Suprapubic skin (tissue), 4 donors: ENCODE data around the gene PACRG. TPM values are rescaled to one million over a fixed set of nuclear protein-coding genes. Genes with fewer than 3 reads are reported as not detected.

Experiments used
- DNase-seq, 2 donors: peaks; one replicate each; pipeline ENCODE4 v3.0.0-alpha.2; 2019; ENCODE audit warnings: low spot score in 2 of 2
- H3K27ac ChIP-seq: fragments of 200-600 bp; sonication (generic); one replicate; pipeline ENCODE4 v1.5.1; 2019
- H3K27me3 ChIP-seq: fragments of 200-600 bp; sonication (generic); one replicate; pipeline ENCODE4 v1.5.1; 2019
- H3K36me3 ChIP-seq: fragments of 200-600 bp; sonication (generic); one replicate; pipeline ENCODE4 v1.5.1; 2019
- H3K4me1 ChIP-seq: fragments of 200-600 bp; sonication (generic); one replicate; pipeline ENCODE4 v1.5.1; 2019
- H3K4me3 ChIP-seq: fragments of 200-600 bp; sonication (generic); one replicate; pipeline ENCODE4 v1.5.1; 2019; ENCODE audit warnings: mild to moderate bottlenecking
- H3K9me3 ChIP-seq: fragments of 200-600 bp; sonication (generic); one replicate; pipeline ENCODE4 v1.5.1; 2019
- CTCF ChIP-seq, 2 donors: fragments of 200-600 bp in 1 of 2; fragments of 450-650 bp in 1 of 2; sonication (generic) in 1 of 2; IDR thresholded peaks; one replicate each; pipeline ENCODE4 v1.5.1; 2016 to 2019; ENCODE audit warnings: antibody characterized with exemption in 2 of 2, mild to moderate bottlenecking in 1 of 2, moderate library complexity in 1 of 2
- EP300 ChIP-seq: sonication (generic); formaldehyde crosslinking; IDR thresholded peaks from one replicate; pipeline ENCODE4 v1.6.1; 2017; ENCODE audit warnings: antibody characterized with exemption
- POLR2A ChIP-seq, 2 donors: fragments of 450-650 bp; IDR thresholded peaks; one replicate each; pipeline ENCODE4 v1.6.1; 2017; ENCODE audit warnings: antibody characterized with exemption in 2 of 2, mild to moderate bottlenecking in 2 of 2, moderate library complexity in 2 of 2
- POLR2AphosphoS5 ChIP-seq, 3 donors: sonication (generic); formaldehyde crosslinking; IDR thresholded peaks; one replicate each; pipeline ENCODE4 v1.6.1; 2017; ENCODE audit warnings: antibody characterized with exemption in 3 of 3
- WGBS: methylation state at CpG from one replicate; pipeline ENCODE4 v1.1.5; 2018; 5-methylcytosine and 5-hydroxymethylcytosine counted together
- total RNA-seq, 4 donors: library from RNA; depleted of rRNA; stranded (reverse); fragments of >200 nt; gene quantifications; one replicate each; pipeline ENCODE4 v1.1.0, GENCODE V29; 2016

PACRG gene
- total RNA-seq, 4 donors from 2014 or later, result 1.1 to 2.3 (median 2.0) TPM

- Histone ChIP-seq H3K4me3 (no peak overlapping the region), H3K4me1 (no peaks in the 10 kb centered on the region), H3K27me3 (no peaks in the 10 kb centered on the region), H3K27ac (no peak overlapping the region), H3K36me3 (no peaks in the 10 kb centered on the region), H3K9me3 (no peaks in the 10 kb centered on the region)
- TF ChIP-seq EP300 (no peak), POLR2A (IDR thresholded peaks at IDR 0.05) (no peak), POLR2AphosphoS5 (IDR thresholded peaks at IDR 0.05) (no peak), CTCF (IDR thresholded peaks at IDR 0.05) (no peak)
- WGBS, result 96% methylated on average over 44 of the region's 44 CpGs
- DNase-seq, result no peak
Observed at GRCh38 chr6:163310096-163310972, 582.6 kb downstream of the PACRG start.

GRCh38 chr6:163310973-163311383 lies 583.2 kb downstream of the PACRG start:
- Histone ChIP-seq H3K4me3 (no peak overlapping the region), H3K36me3 (no peaks in the 10 kb centered on the region), H3K27ac (no peak overlapping the region), H3K9me3 (no peaks in the 10 kb centered on the region), H3K27me3 (no peaks in the 10 kb centered on the region), H3K4me1 (no peaks in the 10 kb centered on the region)
- TF ChIP-seq POLR2A (IDR thresholded peaks at IDR 0.05) (no peak), POLR2AphosphoS5 (IDR thresholded peaks at IDR 0.05) (no peak), EP300 (no peak), CTCF (IDR thresholded peaks at IDR 0.05) (no peak)
- WGBS, result 86% methylated on average over 2 of the region's 2 CpGs
- DNase-seq, result no peak

- TF ChIP-seq EP300 (no peak), POLR2AphosphoS5 (IDR thresholded peaks at IDR 0.05) (no peak), POLR2A (IDR thresholded peaks at IDR 0.05) (no peak), CTCF (IDR thresholded peaks at IDR 0.05) (no peak)
- no peaks in the 10 kb centered on the region for H3K9me3 ChIP-seq
- no peak overlapping the region for H3K27ac ChIP-seq
- 95% methylated on average over 3 of the region's 3 CpGs for WGBS
- H3K27me3 ChIP-seq, result no peaks in the 10 kb centered on the region
- H3K4me3 ChIP-seq, result no peak overlapping the region
- H3K4me1 ChIP-seq, result no peaks in the 10 kb centered on the region
- no peaks in the 10 kb centered on the region for H3K36me3 ChIP-seq
- no peak for DNase-seq
Observed at GRCh38 chr6:163311830-163312229, 584.1 kb downstream of the PACRG start.

GRCh38 chr6:163313566-163313965 lies 585.8 kb downstream of the PACRG start:
- no peaks in the 10 kb centered on the region for H3K9me3 ChIP-seq
- H3K36me3 ChIP-seq, result no peaks in the 10 kb centered on the region
- no peak for DNase-seq
- H3K27ac ChIP-seq, result no peak overlapping the region
- H3K27me3 ChIP-seq, result no peaks in the 10 kb centered on the region
- WGBS, result 92% methylated on average over 4 of the region's 4 CpGs
- no peak for TF ChIP-seq EP300
- no peak for TF ChIP-seq POLR2A (IDR thresholded peaks at IDR 0.05)
- TF ChIP-seq POLR2AphosphoS5 (IDR thresholded peaks at IDR 0.05), result no peak
- no peak for TF ChIP-seq CTCF (IDR thresholded peaks at IDR 0.05)
- no peaks in the 10 kb centered on the region for H3K4me1 ChIP-seq
- H3K4me3 ChIP-seq, result no peak overlapping the region

- Histone ChIP-seq H3K27ac (no peak overlapping the region), H3K36me3 (no peaks in the 10 kb centered on the region), H3K27me3 (no peaks in the 10 kb centered on the region), H3K4me1 (no peaks in the 10 kb centered on the region), H3K4me3 (no peak overlapping the region), H3K9me3 (no peaks in the 10 kb centered on the region)
- TF ChIP-seq POLR2AphosphoS5 (IDR thresholded peaks at IDR 0.05), result no peak
- no peak for TF ChIP-seq POLR2A (IDR thresholded peaks at IDR 0.05)
- TF ChIP-seq EP300, result no peak
- TF ChIP-seq CTCF (IDR thresholded peaks at IDR 0.05), result no peak
- 92% methylated on average over 2 of the region's 5 CpGs for WGBS
- no peak for DNase-seq
Observed at GRCh38 chr6:163313981-163314380, 586.2 kb downstream of the PACRG start.
